NCI-H1694 treated with DMSO at 0.1 percent for 48 hours (cell line): Measurements from ENCODE around the gene KRTAP12-4.
"Not testable (repeated sequence)": the region's sequence is repeated elsewhere in the genome, so short reads cannot be mapped to it uniquely, and the experiment has no call there.

Source experiments
- DNase-seq: peaks from one replicate; lab custom pipeline; 2025; lab: John Stamatoyannopoulos, UW

Gene KRTAP12-4

DNA sequence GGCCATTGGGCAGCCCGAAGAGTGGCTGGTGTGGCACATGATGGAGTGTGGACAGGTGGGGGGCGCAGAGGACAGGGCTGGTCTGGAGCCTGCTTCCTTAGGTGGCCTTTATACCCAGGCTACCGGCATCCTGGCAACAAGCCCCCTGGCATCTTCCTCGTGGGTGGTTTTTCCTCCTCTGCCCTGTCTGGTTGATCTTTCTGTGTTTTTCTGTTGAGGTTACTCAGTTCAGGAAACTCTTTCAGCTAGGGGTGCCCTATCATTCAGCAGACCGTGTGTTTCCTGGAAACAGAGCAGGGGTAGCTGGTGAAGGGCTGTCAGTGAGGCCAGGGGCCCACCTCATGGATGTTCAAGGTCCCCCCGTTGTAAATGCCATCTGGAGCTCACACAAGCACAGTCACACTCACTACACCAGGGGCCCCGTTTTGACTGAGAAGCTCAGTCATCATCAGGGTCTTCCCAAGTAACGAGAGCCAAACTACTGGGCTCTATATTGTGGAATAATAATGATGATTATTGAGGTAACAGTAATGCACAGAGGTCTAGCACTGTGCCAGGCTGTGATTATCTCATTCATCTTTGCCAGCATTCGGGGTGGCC, at the start of gene KRTAP12-4:
TSS of gene KRTAP12-4 (minus strand) at position 84 of the 600 bp plus-strand sequence. CDS start at position 39, 45 bp downstream.
- DNase-seq: no peak

- DNase-seq: no peak
Measured at GRCh38 chr21:44703731-44704635, 49.5 kb upstream of the KRTAP12-4 start.

- DNase-seq: no peak
Measured at GRCh38 chr21:44702973-44703730, 48.7 kb upstream of the KRTAP12-4 start.

DNA sequence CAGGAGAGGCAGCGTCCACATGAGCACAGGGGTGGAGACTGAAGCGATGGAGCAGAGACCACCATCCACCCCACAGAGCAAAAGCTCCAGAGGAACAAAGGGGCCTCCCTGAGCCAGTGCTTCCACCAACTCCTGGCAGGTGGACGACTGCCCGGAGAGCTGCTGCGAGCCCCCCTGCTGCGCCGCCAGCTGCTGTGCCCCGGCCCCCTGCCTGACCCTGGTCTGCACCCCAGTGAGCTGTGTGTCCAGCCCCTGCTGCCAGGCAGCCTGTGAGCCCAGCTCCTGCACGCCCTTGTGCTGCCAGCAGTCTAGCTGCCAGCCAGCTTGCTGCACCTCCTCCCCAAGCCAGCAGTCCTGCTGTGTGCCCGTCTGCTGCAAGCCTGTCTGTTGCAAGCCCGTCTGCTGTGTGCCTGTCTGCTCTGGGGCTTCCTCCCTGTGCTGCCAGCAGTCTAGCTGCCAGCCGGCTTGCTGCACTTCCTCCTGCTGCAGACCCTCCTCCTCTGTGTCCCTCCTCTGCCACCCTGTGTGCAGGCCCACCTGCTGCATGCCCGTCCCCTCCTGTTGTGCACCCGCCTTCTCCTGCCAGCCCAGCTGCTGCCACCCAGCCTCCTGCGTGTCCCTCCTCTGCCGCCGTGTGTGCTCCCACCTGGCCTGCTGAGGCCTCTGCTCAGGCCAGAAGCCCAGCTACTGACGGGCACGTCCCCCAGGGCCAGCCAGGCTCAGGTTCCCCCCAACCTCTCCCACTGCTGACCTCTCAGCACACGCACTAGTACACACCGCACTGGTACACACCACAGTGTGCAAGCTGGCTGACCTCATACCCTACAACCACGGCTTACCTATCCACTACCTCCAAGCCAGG, 47.9 kb upstream of the KRTAP12-4 start:
- no peak for DNase-seq

GRCh38 chr21:44701541-44701940, 47.1 kb upstream of the KRTAP12-4 start:
- DNase-seq: no peak

GRCh38 chr21:44701023-44701400, 46.6 kb upstream of the KRTAP12-4 start:
- no peak for DNase-seq

GRCh38 chr21:44700101-44701022, 45.9 kb upstream of the KRTAP12-4 start:
- DNase-seq: no peak

- no peak for DNase-seq
Measured at GRCh38 chr21:44699502-44700001, 45.1 kb upstream of the KRTAP12-4 start.

DNA sequence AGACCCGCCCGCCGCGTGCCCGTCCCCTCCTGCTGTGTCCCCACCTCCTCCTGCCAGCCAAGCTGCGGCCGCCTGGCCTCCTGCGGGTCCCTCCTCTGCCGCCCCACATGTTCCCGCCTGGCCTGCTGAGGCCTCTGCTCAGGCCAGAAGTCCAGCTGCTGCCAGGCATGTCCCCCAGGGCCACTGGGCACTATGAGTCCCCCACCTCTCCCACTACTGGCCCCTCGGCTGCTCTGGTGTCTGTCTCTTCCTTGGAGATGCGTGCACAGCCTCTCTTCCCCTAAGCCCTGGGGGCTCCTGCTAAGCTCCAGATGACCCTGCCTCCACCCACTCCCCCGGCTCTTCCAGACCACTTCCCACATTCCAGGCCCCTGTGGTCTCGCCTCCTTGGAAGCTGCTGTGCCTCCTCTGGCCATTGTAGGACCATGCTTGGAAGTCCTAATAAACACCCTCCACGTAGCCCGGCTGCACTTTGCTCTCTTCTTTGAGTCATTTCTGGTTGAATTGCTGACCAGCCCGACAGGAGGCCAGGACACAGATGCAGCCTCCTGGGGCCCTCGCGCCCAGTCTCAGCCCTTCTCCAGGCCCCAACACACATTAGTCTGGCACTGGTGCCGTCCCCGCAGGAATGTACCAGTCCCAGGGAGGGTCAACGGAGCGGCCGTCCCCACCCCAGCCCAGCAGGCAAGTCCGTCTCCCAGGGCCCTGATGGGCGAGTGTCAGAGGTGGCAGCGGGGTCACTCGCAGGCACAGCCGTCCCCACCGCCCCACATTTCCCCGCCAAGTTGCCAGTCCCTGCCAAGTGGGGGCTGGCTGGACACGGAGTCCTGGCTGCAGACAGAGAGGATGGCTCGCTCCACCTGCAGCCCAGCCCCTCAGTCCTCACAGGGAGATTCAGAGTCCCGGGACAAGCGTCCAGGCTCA, 43.6 kb upstream of the KRTAP12-4 start:
- DNase-seq: no peak

- DNase-seq: not testable (repeated sequence)
Measured at GRCh38 chr21:44697172-44697810, 42.8 kb upstream of the KRTAP12-4 start, which contains the start of gene KRTAP10-12. KRTAP10-12 (plus strand) TSS chr21:44697172; CDS start chr21:44697202, 30 bp downstream.

GRCh38 chr21:44696572-44696971, 42.1 kb upstream of the KRTAP12-4 start:
- DNase-seq: no peak

- DNase-seq: no peak
Measured at GRCh38 chr21:44695641-44696040, 41.2 kb upstream of the KRTAP12-4 start.

DNA sequence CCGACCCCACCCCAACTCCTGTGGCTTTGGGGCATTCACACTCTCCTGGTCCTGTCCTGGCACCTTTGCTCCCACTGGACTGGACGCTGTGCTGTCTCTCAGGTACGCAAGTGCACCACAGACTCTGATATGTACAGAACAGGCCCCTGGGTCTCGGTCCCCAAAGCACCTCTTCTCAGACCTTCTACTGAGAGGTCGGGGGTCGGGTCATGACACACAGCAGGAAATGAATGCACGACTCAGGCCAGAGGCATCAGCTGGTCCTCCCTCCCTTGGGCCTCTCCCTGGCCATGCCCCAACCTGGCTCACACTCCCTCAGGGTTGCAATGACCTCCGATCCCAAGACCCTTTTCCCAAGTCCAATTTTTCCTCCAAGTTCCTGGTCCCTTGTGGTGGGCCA, 40.7 kb upstream of the KRTAP12-4 start:
- no peak for DNase-seq

- DNase-seq: no peak
Measured at GRCh38 chr21:44694776-44695175, 40.3 kb upstream of the KRTAP12-4 start.

- DNase-seq: no peak
Measured at GRCh38 chr21:44692798-44693512, 38.5 kb upstream of the KRTAP12-4 start.

DNA sequence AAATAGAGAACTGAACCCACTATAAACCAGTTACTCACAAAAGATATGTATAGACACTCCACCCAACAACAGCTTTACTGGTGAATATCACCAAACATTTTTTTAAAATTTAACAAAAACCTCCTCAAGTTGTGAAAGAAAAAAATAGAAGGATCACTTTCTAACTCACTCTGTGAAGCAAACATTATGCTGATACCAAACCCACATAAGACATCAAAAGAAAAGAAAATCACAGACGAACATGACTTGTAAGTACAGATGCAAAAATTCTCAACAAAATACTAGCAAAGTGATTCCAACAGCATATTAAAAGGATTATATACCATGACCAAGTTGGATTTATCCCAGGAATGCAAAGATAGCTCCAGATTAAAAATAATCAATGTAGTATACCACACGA, 37.2 kb upstream of the KRTAP12-4 start:
- DNase-seq: no peak

- not testable (repeated sequence) for DNase-seq
Measured at GRCh38 chr21:44689740-44690139, 35.3 kb upstream of the KRTAP12-4 start.

DNA sequence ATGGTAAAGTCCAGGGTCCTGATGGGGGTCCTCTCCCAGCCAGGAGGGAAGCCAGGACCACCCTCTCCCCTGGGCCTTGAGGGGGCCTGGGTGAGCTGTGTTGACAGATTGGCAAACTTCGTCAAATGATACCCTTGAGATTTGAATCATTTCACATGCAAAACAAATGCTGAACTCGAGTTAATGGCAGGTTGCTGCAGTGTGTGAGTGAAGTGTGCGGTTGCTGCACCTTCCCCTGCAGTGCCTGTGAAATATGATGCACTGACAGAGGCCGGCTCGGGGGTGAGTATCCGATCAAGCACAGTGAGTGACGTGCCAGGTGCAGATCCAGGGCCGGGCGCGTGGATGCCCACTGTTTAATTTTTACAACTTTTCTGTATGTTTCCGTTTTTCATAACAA, 33.2 kb upstream of the KRTAP12-4 start:
- DNase-seq: no peak
